Astrocyte (in vitro differentiated cells and primary cell): Measurements from ENCODE around the gene KRTAP1-4. TPM values are rescaled to one million over a fixed set of nuclear protein-coding genes. Genes with fewer than 3 reads are reported as not detected.
A peak's percentile ranks its signal among the peaks of the same experiment; 100 is the strongest.
"Not testable (repeated sequence)": the region's sequence is repeated elsewhere in the genome, so short reads cannot be mapped to it uniquely, and the experiment has no call there.

Source experiments
- DNase-seq: peaks from one replicate; pipeline ENCODE4 v3.0.0-alpha.2; 2010; ENCODE audit warnings: low read depth
- FAIRE-seq: peaks from 2 replicates; lab custom pipeline; 2011; peaks lifted over from hg19 to GRCh38; lab: Jason Lieb, UNC
- H2AFZ ChIP-seq: 2 replicates; pipeline ENCODE4 v1.6.0; 2012; ENCODE audit warnings: low read depth, low read length, inconsistent platforms
- H3K27ac ChIP-seq: 2 replicates; pipeline ENCODE4 v1.5.1; 2011; ENCODE audit warnings: low read depth, low read length, inconsistent platforms
- H3K27me3 ChIP-seq: 2 replicates; pipeline ENCODE4 v1.6.0; 2011; ENCODE audit warnings: low read length, inconsistent platforms; ENCODE audit not compliant: insufficient read depth
- H3K36me3 ChIP-seq: 2 replicates; pipeline ENCODE4 v1.5.1; 2011; ENCODE audit warnings: low read length, inconsistent platforms; ENCODE audit not compliant: insufficient read depth
- H3K4me1 ChIP-seq: 2 replicates; pipeline ENCODE4 v1.5.1; 2011; ENCODE audit warnings: low read length, inconsistent platforms; ENCODE audit not compliant: insufficient read depth
- H3K4me2 ChIP-seq: 2 replicates; pipeline ENCODE4 v1.6.0; 2012; ENCODE audit warnings: low read length, inconsistent platforms
- H3K4me3 ChIP-seq: 2 replicates; pipeline ENCODE4 v1.5.1; 2011; ENCODE audit warnings: low read depth, mild to moderate bottlenecking, low read length, inconsistent platforms; ENCODE audit not compliant: insufficient read depth
- H3K79me2 ChIP-seq: 2 replicates; pipeline ENCODE4 v1.6.0; 2012; ENCODE audit warnings: mild to moderate bottlenecking, low read length, inconsistent platforms; ENCODE audit not compliant: insufficient read depth
- H3K9ac ChIP-seq: 2 replicates; pipeline ENCODE4 v1.6.0; 2012; ENCODE audit warnings: mild to moderate bottlenecking, low read length, inconsistent platforms
- H3K9me3 ChIP-seq: 2 replicates; pipeline ENCODE4 v1.5.1; 2012; ENCODE audit warnings: low read depth, mild to moderate bottlenecking, low read length, inconsistent platforms; ENCODE audit not compliant: insufficient read depth
- H4K20me1 ChIP-seq: 2 replicates; pipeline ENCODE4 v1.6.0; 2012; ENCODE audit warnings: low read length, inconsistent platforms; ENCODE audit not compliant: insufficient read depth
- H3K27ac Mint-ChIP-seq: one replicate; pipeline ENCODE4 v1.8.0; 2021; ENCODE audit warnings: mild to moderate bottlenecking, mixed read lengths; ENCODE audit not compliant: unreplicated experiment
- H3K27me3 Mint-ChIP-seq: one replicate; pipeline ENCODE4 v1.8.0; 2021; ENCODE audit warnings: low read depth, mixed read lengths; ENCODE audit not compliant: unreplicated experiment
- H3K36me3 Mint-ChIP-seq: one replicate; pipeline ENCODE4 v1.8.0; 2021; ENCODE audit warnings: low read depth, mixed read lengths; ENCODE audit not compliant: unreplicated experiment
- H3K4me1 Mint-ChIP-seq: one replicate; pipeline ENCODE4 v1.8.0; 2021; ENCODE audit warnings: low read depth, mixed read lengths; ENCODE audit not compliant: unreplicated experiment
- H3K4me3 Mint-ChIP-seq: one replicate; pipeline ENCODE4 v1.8.0; 2021; ENCODE audit warnings: mild to moderate bottlenecking, moderate library complexity, mixed read lengths; ENCODE audit not compliant: unreplicated experiment
- H3K9me3 Mint-ChIP-seq: one replicate; pipeline ENCODE4 v1.8.0; 2021; ENCODE audit warnings: mild to moderate bottlenecking, mixed read lengths; ENCODE audit not compliant: unreplicated experiment
- EZH2 ChIP-seq: IDR thresholded peaks from 2 replicates; pipeline ENCODE4 v1.6.1; 2012; ENCODE audit warnings: mild to moderate bottlenecking, low read length, inconsistent platforms; ENCODE audit not compliant: insufficient read depth
- total RNA-seq: library from RNA; stranded (reverse); gene quantifications from 2 replicates; pipeline ENCODE4 v1.2.1, GENCODE V29; 2021
- TF ChIP-seq, protein P1 (sequence below): IDR thresholded peaks from 2 replicates; pipeline ENCODE4 v1.5.1; 2011; ENCODE audit warnings: low read depth, mild to moderate bottlenecking, inconsistent platforms, low read length, moderate library complexity; ENCODE audit not compliant: insufficient read depth

KRTAP1-4 gene
- total RNA-seq, 1 donor from 2014 or later: not detected

DNA sequence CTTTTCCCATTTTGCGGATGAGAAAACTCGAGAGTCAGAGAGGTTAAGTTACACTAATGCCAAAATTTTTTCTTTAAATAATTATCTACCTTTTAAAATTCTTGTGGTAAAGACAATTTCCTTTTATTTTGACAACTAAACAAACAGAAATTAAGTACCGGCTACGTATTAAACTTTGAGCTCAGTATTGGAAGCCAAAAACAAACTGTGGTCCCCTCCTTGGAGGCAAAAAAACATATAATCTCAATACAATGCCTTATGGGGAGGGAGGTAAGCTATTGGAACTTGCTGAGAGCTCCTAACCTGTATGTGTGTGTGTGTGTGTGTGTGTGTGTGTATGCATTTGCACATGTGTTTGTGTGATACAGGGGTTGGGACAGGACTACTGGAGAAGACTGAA lies 33.5 kb upstream of the KRTAP1-4 start:
- Histone ChIP-seq H3K27ac (peak overlapping the region; percentile 96), H3K9me3 (no peaks in the 10 kb centered on the region), H2AFZ (no peak overlapping the region), H3K36me3 (no peaks in the 10 kb centered on the region), H3K27me3 (no peaks in the 10 kb centered on the region), H4K20me1 (no peaks in the 10 kb centered on the region), H3K4me3 (no peak overlapping the region), H3K4me2 (no peak overlapping the region), H3K9ac (peak overlapping the region; percentile 10), H3K4me1 (peaks cover 59% of the 10 kb centered on the region), H3K79me2 (no peaks in the 10 kb centered on the region)
- Mint-ChIP-seq H3K9me3 (peaks cover under 1% of the 10 kb centered on the region), H3K36me3 (no peaks in the 10 kb centered on the region), H3K27ac (no peak overlapping the region), H3K27me3 (no peaks in the 10 kb centered on the region), H3K4me3 (no peak overlapping the region), H3K4me1 (peaks cover 58% of the 10 kb centered on the region)
- DNase-seq (no peak), FAIRE-seq (peak; percentile 37)
- no peak for TF ChIP-seq EZH2
- TF ChIP-seq, protein P1, sequence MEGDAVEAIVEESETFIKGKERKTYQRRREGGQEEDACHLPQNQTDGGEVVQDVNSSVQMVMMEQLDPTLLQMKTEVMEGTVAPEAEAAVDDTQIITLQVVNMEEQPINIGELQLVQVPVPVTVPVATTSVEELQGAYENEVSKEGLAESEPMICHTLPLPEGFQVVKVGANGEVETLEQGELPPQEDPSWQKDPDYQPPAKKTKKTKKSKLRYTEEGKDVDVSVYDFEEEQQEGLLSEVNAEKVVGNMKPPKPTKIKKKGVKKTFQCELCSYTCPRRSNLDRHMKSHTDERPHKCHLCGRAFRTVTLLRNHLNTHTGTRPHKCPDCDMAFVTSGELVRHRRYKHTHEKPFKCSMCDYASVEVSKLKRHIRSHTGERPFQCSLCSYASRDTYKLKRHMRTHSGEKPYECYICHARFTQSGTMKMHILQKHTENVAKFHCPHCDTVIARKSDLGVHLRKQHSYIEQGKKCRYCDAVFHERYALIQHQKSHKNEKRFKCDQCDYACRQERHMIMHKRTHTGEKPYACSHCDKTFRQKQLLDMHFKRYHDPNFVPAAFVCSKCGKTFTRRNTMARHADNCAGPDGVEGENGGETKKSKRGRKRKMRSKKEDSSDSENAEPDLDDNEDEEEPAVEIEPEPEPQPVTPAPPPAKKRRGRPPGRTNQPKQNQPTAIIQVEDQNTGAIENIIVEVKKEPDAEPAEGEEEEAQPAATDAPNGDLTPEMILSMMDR: no peak

DNA sequence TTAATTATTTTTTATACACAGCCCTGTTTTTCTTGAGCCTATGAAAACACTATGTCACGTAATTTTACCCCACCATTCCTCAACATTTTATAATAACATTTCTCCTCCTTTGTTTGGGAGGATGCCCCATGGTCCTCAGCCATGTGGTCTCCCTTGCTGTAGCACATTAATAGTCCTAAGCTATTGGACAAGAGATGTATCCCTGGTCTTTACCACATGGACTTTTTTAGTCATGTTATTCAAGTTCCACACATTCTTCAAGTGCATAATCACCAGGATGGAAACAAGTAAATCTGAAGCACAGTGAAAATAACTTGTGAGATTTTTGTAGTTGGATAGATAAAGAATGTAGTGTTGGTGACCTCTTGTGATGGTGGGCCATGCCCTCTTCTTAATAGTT lies 32.0 kb upstream of the KRTAP1-4 start:
- H3K27me3 ChIP-seq: no peaks in the 10 kb centered on the region
- peak overlapping the region; percentile 69 for H3K9ac ChIP-seq
- H3K4me2 ChIP-seq: no peak overlapping the region
- DNase-seq: peak; percentile 99
- TF ChIP-seq, protein P1: no peak
- no peak for TF ChIP-seq EZH2
- no peaks in the 10 kb centered on the region for H3K36me3 ChIP-seq
- H3K4me3 ChIP-seq: no peak overlapping the region
- peaks cover 58% of the 10 kb centered on the region for H3K4me1 ChIP-seq
- Mint-ChIP-seq H3K27ac (peak overlapping the region; percentile 97), H3K4me1 (peaks cover 56% of the 10 kb centered on the region), H3K36me3 (no peaks in the 10 kb centered on the region), H3K4me3 (no peak overlapping the region), H3K27me3 (no peaks in the 10 kb centered on the region), H3K9me3 (peaks cover 2% of the 10 kb centered on the region)
- H2AFZ ChIP-seq: no peak overlapping the region
- H3K9me3 ChIP-seq: no peaks in the 10 kb centered on the region
- FAIRE-seq: peak; percentile 95
- H3K79me2 ChIP-seq: no peaks in the 10 kb centered on the region
- H4K20me1 ChIP-seq: no peaks in the 10 kb centered on the region
- peak overlapping the region; percentile 96 for H3K27ac ChIP-seq

DNA sequence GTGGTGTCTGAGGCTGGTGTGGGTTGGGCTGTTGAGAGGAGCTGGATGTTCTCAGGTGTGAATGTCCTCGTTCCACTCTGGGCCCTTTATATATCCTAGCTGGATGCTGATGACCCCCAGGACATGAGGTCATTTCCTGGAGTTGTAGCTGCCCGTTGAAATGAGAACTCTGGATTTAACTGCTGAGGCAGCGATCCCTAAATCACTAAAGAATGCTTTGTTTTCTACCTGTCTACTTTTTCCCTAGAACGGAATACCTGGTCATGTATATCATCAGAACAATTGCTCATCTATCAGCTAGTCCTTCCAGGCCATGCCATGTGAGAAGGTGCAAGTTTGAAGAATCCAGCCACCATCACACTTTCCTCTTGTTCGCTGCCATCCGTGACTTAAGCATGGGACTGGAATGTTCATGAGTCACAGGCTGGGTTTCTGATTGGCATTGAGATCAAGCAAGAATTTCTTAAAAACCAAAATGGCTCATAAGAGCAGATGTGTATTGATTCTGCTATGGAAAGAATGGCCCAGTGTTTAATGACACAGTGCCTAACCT lies 30.1 kb upstream of the KRTAP1-4 start, which contains the start of gene KRTAP2-3:
Gene KRTAP2-3 (minus strand): TSS at position 63 of the 553 bp plus-strand sequence. CDS start 64 bp downstream, outside the sequence.
- Histone ChIP-seq H3K9me3 (no peaks in the 10 kb centered on the region), H3K4me3 (no peak within 1 kb of the TSS), H3K4me1 (peaks cover 45% of the 10 kb centered on the region), H3K36me3 (no peaks in the 10 kb centered on the region), H4K20me1 (no peaks in the 10 kb centered on the region), H3K4me2 (peak within 1 kb of the TSS; percentile 62), H3K27ac (peak within 1 kb of the TSS; percentile 96), H2AFZ (no peak within 1 kb of the TSS), H3K79me2 (no peaks in the 10 kb centered on the region), H3K27me3 (no peaks in the 10 kb centered on the region), H3K9ac (peak within 1 kb of the TSS; percentile 69)
- no peaks in the 10 kb centered on the region for H3K36me3 Mint-ChIP-seq
- H3K27ac Mint-ChIP-seq: peak within 1 kb of the TSS; percentile 98
- TF ChIP-seq, protein P1: no peak
- TF ChIP-seq EZH2: no peak
- FAIRE-seq: peak; percentile 99
- peaks cover 2% of the 10 kb centered on the region for H3K9me3 Mint-ChIP-seq
- H3K27me3 Mint-ChIP-seq: no peaks in the 10 kb centered on the region
- H3K4me3 Mint-ChIP-seq: peak within 1 kb of the TSS; percentile 62
- H3K4me1 Mint-ChIP-seq: peaks cover 46% of the 10 kb centered on the region
- peak; percentile 99 for DNase-seq

DNA sequence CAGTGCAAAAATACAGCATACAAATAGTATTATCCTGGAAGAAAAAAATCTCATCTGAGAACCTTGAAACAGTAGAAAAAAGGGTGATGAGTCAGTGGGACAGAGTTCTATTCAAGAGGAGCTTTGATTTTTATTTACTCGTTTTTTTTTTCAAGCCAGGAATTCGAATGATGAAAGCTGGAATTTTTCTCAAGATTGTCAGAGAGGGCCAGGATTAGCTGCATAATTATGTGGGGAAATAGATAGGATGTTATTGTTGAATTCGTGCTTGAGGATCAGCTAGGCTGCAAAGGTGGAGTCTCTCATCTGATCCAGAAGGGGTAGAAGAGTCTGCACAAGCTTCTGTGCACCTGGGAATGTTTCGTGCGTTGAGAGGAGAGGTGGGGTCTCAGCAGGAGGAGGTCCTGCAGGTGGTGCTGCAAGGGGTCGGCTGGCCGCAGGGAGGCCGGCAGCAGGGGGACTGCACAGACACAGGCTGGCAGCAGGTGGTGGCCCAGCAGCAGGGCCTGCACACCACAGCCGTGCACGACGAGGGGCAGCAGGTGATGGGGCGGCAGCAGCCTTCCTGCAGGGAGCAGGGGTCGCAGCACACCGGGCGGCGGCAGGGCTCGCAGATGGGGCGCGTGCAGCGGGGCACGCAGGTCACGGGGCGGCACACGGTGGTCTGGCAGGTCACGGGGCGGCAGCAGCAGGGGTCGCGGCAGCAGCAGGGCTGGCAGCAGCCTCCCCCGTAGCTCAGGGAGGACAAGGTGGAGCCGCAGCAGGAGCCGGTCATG lies 29.5 kb upstream of the KRTAP1-4 start:
- peak overlapping the region; percentile 51 for H3K4me3 Mint-ChIP-seq
- DNase-seq: peak; percentile 89
- not testable (repeated sequence) for H3K27me3 Mint-ChIP-seq

More for the DNA sequence above, 29.5 kb upstream of the KRTAP1-4 start:
- Histone ChIP-seq H3K4me1 (peaks cover 45% of the 10 kb centered on the region), H3K27ac (peak overlapping the region; percentile 96), H3K4me2 (peak overlapping the region; percentile 62), H3K9ac (peak overlapping the region; percentile 56)
- not testable (repeated sequence) for H3K4me3 ChIP-seq, H3K9me3 ChIP-seq, H3K36me3 ChIP-seq, H3K9me3 Mint-ChIP-seq, H3K36me3 Mint-ChIP-seq, H2AFZ ChIP-seq, H3K79me2 ChIP-seq, H4K20me1 ChIP-seq, H3K27me3 ChIP-seq
- Mint-ChIP-seq H3K27ac (peak overlapping the region; percentile 98), H3K4me1 (peaks cover 42% of the 10 kb centered on the region)
- peak; percentile 88 for FAIRE-seq
